RCC 7860 (cell line): ENCODE data around the gene AFAP1L2.

ENCODE experiments used
- DNase-seq: peaks from one replicate; pipeline ENCODE4 v3.0.0-alpha.2; 2015; ENCODE audit warnings: low spot score
- FAIRE-seq: peaks from 2 replicates; lab custom pipeline; 2012; peaks lifted over from hg19 to GRCh38; lab: Jason Lieb, UNC

The AFAP1L2 gene

DNA sequence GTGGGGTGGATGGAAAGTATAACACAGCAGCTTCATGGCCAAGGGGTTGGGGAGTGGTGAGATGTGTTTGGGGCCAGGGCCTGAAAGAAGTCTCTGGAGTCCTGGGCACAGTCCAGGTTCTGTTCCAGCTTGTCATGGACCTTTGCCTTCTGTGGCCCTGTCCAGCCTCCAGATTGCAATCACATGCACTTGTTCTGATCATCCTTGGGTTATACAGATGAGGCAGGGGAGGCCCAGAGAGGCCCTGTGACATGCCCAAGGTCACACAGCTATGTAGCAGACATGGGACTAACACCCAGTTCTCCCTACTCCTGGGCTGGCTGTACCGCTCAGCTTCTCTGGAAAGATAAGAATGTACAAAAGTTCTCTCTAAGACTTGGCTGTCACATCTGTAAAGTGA, 153.6 kb downstream of the AFAP1L2 start:
- FAIRE-seq = no peak
- DNase-seq = no peak

- DNase-seq = no peak
- no peak for FAIRE-seq
Observed at GRCh38 chr10:114250236-114250635, 154.1 kb downstream of the AFAP1L2 start.

DNA sequence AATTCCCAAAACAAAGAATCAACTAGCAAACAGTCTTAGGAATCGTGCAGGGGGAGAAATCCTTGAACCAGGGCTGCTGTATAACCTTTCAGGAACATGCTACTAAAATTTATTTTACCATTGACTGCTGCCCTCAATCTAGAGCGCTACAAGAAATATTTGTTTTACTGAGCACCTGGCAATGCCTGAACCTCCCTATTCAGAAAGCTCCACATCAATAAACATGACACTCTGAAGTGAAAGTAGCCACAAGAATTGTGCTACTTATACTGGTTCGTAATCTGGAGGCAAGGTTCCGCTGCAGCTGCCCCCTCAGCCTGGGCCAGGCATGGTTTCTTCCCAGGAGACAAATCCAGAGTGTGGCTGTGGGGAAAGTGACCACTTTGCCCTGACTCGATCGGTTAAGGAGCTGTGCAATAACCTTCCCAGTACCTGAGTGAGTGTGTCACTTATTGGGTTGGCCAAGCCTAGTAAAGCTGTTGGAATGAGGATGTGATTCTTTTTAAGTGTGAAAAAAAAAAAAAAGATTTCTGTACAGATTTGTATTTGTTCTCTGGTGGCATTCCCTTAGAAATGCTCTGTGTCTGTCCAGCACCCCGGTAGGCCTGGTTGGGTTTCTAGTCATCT, 157.5 kb downstream of the AFAP1L2 start:
- DNase-seq = no peak
- no peak for FAIRE-seq

DNA sequence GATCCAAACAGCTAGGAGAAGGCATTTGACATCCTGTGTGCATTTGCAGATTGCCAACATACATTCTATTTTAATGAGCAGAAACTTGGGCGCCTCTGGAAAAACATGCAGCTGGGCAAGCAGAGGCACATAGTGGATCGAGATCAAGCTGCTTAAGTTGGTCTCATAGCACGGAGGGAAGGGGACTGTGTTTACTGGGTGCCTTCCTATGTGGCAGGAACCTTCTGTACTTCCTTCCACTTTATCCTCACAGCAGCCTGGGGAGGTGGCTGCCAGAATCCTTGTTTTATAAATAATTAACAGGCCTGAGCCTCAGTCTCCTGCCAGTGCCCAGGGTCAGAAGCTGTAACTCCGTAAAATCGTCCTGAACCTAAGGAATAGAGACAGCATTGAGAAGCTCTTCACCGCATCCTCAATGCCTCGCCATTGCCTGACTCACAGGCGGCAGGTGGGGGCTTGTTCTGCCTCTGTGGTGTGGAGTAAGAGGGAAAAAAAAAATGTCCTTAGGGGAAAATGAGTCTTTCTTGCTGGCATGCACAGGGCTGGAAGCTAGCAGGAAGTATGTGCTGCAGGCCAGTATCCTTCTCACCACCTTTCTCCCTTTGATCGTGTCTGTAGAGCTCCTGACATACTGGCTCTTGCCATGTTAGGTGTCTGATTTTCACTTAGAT, 159.0 kb downstream of the AFAP1L2 start:
- DNase-seq = peak; percentile 17
- no peak for FAIRE-seq
